Measurements from ENCODE around the gene SCG3.

DNA sequence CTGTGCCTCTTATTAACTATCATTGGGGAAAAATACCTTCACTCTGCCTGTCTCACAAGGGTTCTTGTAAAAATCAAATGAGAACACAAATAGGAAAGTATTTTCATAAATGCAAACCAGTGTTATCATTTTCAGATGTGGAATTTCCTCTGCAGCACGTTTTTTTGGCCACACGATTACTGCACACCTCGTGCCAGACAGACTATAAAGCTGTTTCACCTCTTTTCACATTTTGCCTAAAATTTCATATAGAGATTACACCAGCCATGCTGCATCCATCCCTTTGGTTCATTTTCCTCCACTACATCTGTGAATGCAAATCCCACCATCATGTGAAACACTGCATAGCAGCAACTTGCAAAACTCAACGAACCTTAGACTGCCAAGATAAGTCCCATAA is 68.9 kb downstream of the SCG3 start:
- TF ChIP-seq, protein P1, sequence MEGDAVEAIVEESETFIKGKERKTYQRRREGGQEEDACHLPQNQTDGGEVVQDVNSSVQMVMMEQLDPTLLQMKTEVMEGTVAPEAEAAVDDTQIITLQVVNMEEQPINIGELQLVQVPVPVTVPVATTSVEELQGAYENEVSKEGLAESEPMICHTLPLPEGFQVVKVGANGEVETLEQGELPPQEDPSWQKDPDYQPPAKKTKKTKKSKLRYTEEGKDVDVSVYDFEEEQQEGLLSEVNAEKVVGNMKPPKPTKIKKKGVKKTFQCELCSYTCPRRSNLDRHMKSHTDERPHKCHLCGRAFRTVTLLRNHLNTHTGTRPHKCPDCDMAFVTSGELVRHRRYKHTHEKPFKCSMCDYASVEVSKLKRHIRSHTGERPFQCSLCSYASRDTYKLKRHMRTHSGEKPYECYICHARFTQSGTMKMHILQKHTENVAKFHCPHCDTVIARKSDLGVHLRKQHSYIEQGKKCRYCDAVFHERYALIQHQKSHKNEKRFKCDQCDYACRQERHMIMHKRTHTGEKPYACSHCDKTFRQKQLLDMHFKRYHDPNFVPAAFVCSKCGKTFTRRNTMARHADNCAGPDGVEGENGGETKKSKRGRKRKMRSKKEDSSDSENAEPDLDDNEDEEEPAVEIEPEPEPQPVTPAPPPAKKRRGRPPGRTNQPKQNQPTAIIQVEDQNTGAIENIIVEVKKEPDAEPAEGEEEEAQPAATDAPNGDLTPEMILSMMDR (IDR thresholded peaks at IDR 0.05; ENCODE audit: low read depth, low read length) = no peak
- no peak for TF ChIP-seq EZH2phosphoT487 (IDR thresholded peaks at IDR 0.05; ENCODE audit: low read depth)

All from OCI-LY3 (cell line).